GM10248 (cell line): ENCODE results near the gene DMKN.

Source experiments
- CTCF ChIA-PET: fragments of 300-600 bp; sonication (Branson Sonifier 250); formaldehyde crosslinking; extraction: SDS; loops from one replicate; lab custom pipeline; 2021; ENCODE audit warnings: antibody characterized with exemption; lab: Yijun Ruan, JAX
- POLR2A ChIA-PET: fragments of 350-650 bp; sonication (Branson Sonifier 250); formaldehyde crosslinking; extraction: SDS; loops from one replicate; lab custom pipeline; 2020; ENCODE audit warnings: antibody characterized with exemption; lab: Yijun Ruan, JAX
- DNase-seq: peaks from one replicate; pipeline ENCODE4 v3.0.0; 2012; ENCODE audit errors: extremely low spot score
- CTCF ChIP-seq: IDR thresholded peaks from 2 replicates; pipeline ENCODE4 v1.5.1; 2012; ENCODE audit warnings: mild to moderate bottlenecking, low read depth; ENCODE audit errors: extremely low read depth, missing control alignments, control extremely low read depth

Gene DMKN

GRCh38 chr19:35529241-35530218, 16.1 kb upstream of the DMKN start:
- no peak for TF ChIP-seq CTCF
- ChIA-PET POLR2A (no interaction called here), CTCF (interaction anchor here (1.2 to 2.5 kb wide), 5 partner anchors 15 to 63 kb away, joined by 3 to 13 read pairs (median 7); no protein-coding TSS in a partner anchor)
- DNase-seq = no peak

GRCh38 chr19:35528218-35529038, 15.0 kb upstream of the DMKN start, which contains the start of gene SBSN:
Gene SBSN, minus strand, starts transcription at chr19:35528311. Its CDS starts 30 bp downstream, at chr19:35528281.
- no peak for DNase-seq
- POLR2A ChIA-PET = no interaction called here
- no peak for TF ChIP-seq CTCF
- CTCF ChIA-PET = interaction anchor here (1.3 to 1.9 kb wide), 2 partner anchors 21 to 64 kb away, joined by 4 to 7 read pairs; no protein-coding TSS in a partner anchor

- POLR2A ChIA-PET = no interaction called here
Observed at GRCh38 chr19:35525873-35526272, 12.4 kb upstream of the DMKN start.

GRCh38 chr19:35524181-35524837, 10.9 kb upstream of the DMKN start:
- ChIA-PET CTCF (interaction anchor here (1.8 kb wide), 1 partner anchor 24 kb away, joined by 4 read pairs; no protein-coding TSS in a partner anchor), POLR2A (no interaction called here)
- no peak for DNase-seq
- no peak for TF ChIP-seq CTCF

More at GRCh38 chr19:35525873-35526272, 12.4 kb upstream of the DMKN start:
- no peak for TF ChIP-seq CTCF
- no peak for DNase-seq
- CTCF ChIA-PET = interaction anchor here (1.0 to 1.8 kb wide), 5 partner anchors 17 to 67 kb away, joined by 3 to 7 read pairs (median 4); no protein-coding TSS in a partner anchor

GRCh38 chr19:35522745-35523327, 9.4 kb upstream of the DMKN start:
- ChIA-PET POLR2A (no interaction called here), CTCF (interaction anchor here (1.0 kb wide), 1 partner anchor 13 kb away, joined by 4 read pairs; no protein-coding TSS in a partner anchor)
- no peak for TF ChIP-seq CTCF
- DNase-seq = no peak
